ENCODE measurements around the gene COX10.

Gene COX10

GRCh38 chr17:14211801-14212200 is 142.5 kb downstream of the COX10 start:
- H3K4me1 ChIP-seq (ENCODE audit: low read length): no peaks in the 10 kb centered on the region
- H3K4me2 ChIP-seq (ENCODE audit: low read length): no peak overlapping the region
- TF ChIP-seq EZH2phosphoT487 (IDR thresholded peaks at IDR 0.05; ENCODE audit: low read depth) (no peak), CTCF (IDR thresholded peaks at IDR 0.05; ENCODE audit: low read depth, low read length) (no peak)
- H3K27ac ChIP-seq (ENCODE audit: low read length): no peak overlapping the region
- no peaks in the 10 kb centered on the region for H3K9me3 ChIP-seq (ENCODE audit: insufficient read depth, low read length)
- no peak overlapping the region for H3K4me3 ChIP-seq (ENCODE audit: low read length)
- H3K36me3 ChIP-seq (replicated peaks; ENCODE audit: low read depth, low read length): peaks cover 10% of the 10 kb centered on the region
- H3K79me2 ChIP-seq (ENCODE audit: low read length): no peaks in the 10 kb centered on the region
- no peak overlapping the region for H2AFZ ChIP-seq (ENCODE audit: low read depth, low read length)
- H3K27me3 ChIP-seq (ENCODE audit: low read depth, low read length): no peaks in the 10 kb centered on the region
- H4K20me1 ChIP-seq (ENCODE audit: insufficient read depth, low read length): no peaks in the 10 kb centered on the region
- no peak overlapping the region for H3K9ac ChIP-seq (ENCODE audit: low read length)

GRCh38 chr17:14212401-14212800 is 143.1 kb downstream of the COX10 start:
- no peaks in the 10 kb centered on the region for H3K9me3 ChIP-seq (ENCODE audit: insufficient read depth, low read length)
- H3K4me1 ChIP-seq (ENCODE audit: low read length): no peaks in the 10 kb centered on the region
- no peak overlapping the region for H2AFZ ChIP-seq (ENCODE audit: low read depth, low read length)
- no peak overlapping the region for H3K27ac ChIP-seq (ENCODE audit: low read length)
- peaks cover 10% of the 10 kb centered on the region for H3K36me3 ChIP-seq (replicated peaks; ENCODE audit: low read depth, low read length)
- H3K79me2 ChIP-seq (ENCODE audit: low read length): no peaks in the 10 kb centered on the region
- H3K4me2 ChIP-seq (ENCODE audit: low read length): no peak overlapping the region
- H3K27me3 ChIP-seq (ENCODE audit: low read depth, low read length): no peaks in the 10 kb centered on the region
- H3K4me3 ChIP-seq (ENCODE audit: low read length): no peak overlapping the region
- no peak overlapping the region for H3K9ac ChIP-seq (ENCODE audit: low read length)
- no peaks in the 10 kb centered on the region for H4K20me1 ChIP-seq (ENCODE audit: insufficient read depth, low read length)
- TF ChIP-seq EZH2phosphoT487 (IDR thresholded peaks at IDR 0.05; ENCODE audit: low read depth) (no peak), CTCF (IDR thresholded peaks at IDR 0.05; ENCODE audit: low read depth, low read length) (no peak)

- peaks cover 10% of the 10 kb centered on the region for H3K36me3 ChIP-seq (replicated peaks; ENCODE audit: low read depth, low read length)
- H3K79me2 ChIP-seq (ENCODE audit: low read length): no peaks in the 10 kb centered on the region
- H3K9ac ChIP-seq (ENCODE audit: low read length): no peak overlapping the region
- no peak overlapping the region for H3K4me2 ChIP-seq (ENCODE audit: low read length)
- no peaks in the 10 kb centered on the region for H3K9me3 ChIP-seq (ENCODE audit: insufficient read depth, low read length)
- no peak overlapping the region for H2AFZ ChIP-seq (ENCODE audit: low read depth, low read length)
- H3K4me1 ChIP-seq (ENCODE audit: low read length): no peaks in the 10 kb centered on the region
- no peak for TF ChIP-seq EZH2phosphoT487 (IDR thresholded peaks at IDR 0.05; ENCODE audit: low read depth)
- no peak for TF ChIP-seq CTCF (IDR thresholded peaks at IDR 0.05; ENCODE audit: low read depth, low read length)
- H3K4me3 ChIP-seq (ENCODE audit: low read length): no peak overlapping the region
- no peaks in the 10 kb centered on the region for H4K20me1 ChIP-seq (ENCODE audit: insufficient read depth, low read length)
- H3K27ac ChIP-seq (ENCODE audit: low read length): no peak overlapping the region
- no peaks in the 10 kb centered on the region for H3K27me3 ChIP-seq (ENCODE audit: low read depth, low read length)
Observed at GRCh38 chr17:14214271-14214670, 145.0 kb downstream of the COX10 start.

- no peak overlapping the region for H3K4me3 ChIP-seq (ENCODE audit: low read length)
- H3K27me3 ChIP-seq (ENCODE audit: low read depth, low read length): no peaks in the 10 kb centered on the region
- no peaks in the 10 kb centered on the region for H3K9me3 ChIP-seq (ENCODE audit: insufficient read depth, low read length)
- no peak for TF ChIP-seq CTCF (IDR thresholded peaks at IDR 0.05; ENCODE audit: low read depth, low read length)
- TF ChIP-seq EZH2phosphoT487 (IDR thresholded peaks at IDR 0.05; ENCODE audit: low read depth): no peak
- no peak overlapping the region for H3K4me2 ChIP-seq (ENCODE audit: low read length)
- H3K36me3 ChIP-seq (replicated peaks; ENCODE audit: low read depth, low read length): no peaks in the 10 kb centered on the region
- no peaks in the 10 kb centered on the region for H4K20me1 ChIP-seq (ENCODE audit: insufficient read depth, low read length)
- H3K4me1 ChIP-seq (ENCODE audit: low read length): peaks cover 11% of the 10 kb centered on the region; the same call in 1 of the 2 replicates
- no peak overlapping the region for H2AFZ ChIP-seq (ENCODE audit: low read depth, low read length)
- no peaks in the 10 kb centered on the region for H3K79me2 ChIP-seq (ENCODE audit: low read length)
- H3K9ac ChIP-seq (ENCODE audit: low read length): no peak overlapping the region
- no peak overlapping the region for H3K27ac ChIP-seq (ENCODE audit: low read length)
Observed at GRCh38 chr17:14222611-14223010, 153.3 kb downstream of the COX10 start.

All from OCI-LY3 (cell line).